Astrocyte of the cerebellum (primary cell): Measurements from ENCODE around the gene GPR89A.

Experiments
- DNase-seq: peaks from one replicate; pipeline ENCODE4 v3.0.0-alpha.2; 2011; ENCODE audit warnings: low read depth
- H3K4me3 ChIP-seq: 2 replicates; pipeline ENCODE4 v1.5.1; 2011; ENCODE audit warnings: mild to moderate bottlenecking, low read depth, low read length, moderate library complexity
- in situ Hi-C: cut with HindIII; loops from 2 replicates; pipeline ENCODE4 v1.10.0; 2017; ENCODE audit warnings: low sequenced_read_pairs
- TF ChIP-seq, protein P1 (sequence below): IDR thresholded peaks from 2 replicates; pipeline ENCODE4 v1.5.1; 2012; ENCODE audit warnings: low read length, low read depth, moderate library complexity, mild to moderate bottlenecking; ENCODE audit errors: missing control alignments

Gene GPR89A

DNA sequence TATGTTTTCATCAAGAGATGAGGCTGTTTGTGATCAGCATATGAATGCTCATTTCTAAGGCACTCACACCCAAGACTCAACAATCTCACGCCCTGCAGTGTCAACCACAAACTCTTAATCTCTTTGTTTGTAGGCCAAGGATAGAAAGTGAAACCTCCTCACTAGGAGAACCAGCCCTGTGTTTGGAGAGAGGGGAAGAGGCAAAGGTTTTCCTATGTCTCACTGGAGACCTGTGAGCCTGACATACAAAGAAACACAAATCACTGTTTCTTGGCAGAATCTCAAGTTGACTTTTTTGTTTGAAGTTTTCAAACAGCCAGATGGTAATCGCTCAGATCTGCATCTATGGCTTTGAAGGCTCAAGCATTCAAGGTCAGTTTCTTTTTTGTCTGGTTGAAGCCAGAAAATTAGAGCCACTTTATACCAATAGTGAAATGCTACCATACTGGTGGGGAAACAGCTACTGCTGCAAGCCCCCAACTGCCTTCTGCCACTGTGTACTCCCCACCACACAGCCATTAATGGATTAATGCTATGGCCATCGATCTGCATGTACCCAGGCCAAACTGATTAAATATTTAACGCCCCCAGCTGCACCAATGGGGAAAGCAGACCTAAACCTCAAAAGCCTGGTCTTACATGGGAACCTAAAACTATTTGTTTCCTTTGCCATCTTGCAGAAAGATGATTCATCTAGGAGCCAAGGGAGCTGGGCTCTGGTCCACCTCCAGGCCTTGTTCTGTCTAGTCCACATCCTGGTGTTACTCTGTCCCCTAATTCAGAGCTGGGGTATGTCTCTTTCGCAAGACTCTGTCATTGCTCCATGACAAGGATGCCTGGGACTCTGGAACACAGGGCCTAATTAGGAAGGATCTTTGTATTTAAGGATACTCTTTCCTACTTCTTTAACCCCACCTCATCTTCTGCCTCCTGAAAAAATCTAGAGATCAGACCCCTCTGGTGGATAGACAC is 83.1 kb downstream of the GPR89A start:
- in situ Hi-C loops, result no loop called here
- peak; percentile 76 for DNase-seq
- H3K4me3 ChIP-seq, result no peak overlapping the region
- TF ChIP-seq, protein P1, sequence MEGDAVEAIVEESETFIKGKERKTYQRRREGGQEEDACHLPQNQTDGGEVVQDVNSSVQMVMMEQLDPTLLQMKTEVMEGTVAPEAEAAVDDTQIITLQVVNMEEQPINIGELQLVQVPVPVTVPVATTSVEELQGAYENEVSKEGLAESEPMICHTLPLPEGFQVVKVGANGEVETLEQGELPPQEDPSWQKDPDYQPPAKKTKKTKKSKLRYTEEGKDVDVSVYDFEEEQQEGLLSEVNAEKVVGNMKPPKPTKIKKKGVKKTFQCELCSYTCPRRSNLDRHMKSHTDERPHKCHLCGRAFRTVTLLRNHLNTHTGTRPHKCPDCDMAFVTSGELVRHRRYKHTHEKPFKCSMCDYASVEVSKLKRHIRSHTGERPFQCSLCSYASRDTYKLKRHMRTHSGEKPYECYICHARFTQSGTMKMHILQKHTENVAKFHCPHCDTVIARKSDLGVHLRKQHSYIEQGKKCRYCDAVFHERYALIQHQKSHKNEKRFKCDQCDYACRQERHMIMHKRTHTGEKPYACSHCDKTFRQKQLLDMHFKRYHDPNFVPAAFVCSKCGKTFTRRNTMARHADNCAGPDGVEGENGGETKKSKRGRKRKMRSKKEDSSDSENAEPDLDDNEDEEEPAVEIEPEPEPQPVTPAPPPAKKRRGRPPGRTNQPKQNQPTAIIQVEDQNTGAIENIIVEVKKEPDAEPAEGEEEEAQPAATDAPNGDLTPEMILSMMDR, result no peak

DNA sequence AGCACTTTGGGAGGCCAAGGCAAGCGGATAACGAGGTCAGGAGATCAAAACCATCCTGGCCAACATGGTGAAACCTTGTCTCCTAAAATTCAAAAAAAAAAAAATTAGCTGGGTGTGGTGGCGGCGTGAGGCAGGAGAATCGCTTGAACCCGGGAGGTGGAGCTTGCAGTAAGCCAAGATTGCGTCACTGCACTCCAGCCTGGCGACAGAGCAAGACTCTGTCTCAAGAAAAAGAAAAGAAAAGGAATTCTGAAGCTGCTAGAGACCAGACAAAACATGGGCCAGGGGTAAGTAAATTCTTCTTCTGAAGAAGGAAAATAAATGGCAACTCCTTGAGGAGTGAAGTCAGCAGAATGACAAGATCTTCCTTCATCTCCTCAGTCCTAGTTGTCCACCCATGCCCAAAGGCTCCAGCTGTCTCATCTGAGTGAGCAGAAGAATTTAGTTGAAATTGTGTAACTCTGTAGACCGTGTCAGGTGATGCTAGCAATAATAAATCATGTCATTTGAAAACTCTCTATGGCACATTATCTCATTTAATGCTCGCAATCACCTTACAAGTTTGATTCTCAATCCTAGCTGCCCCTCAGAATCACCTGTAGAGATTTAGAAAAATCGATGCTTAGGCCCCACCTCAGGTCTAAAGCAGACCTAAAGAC is 85.1 kb downstream of the GPR89A start:
- in situ Hi-C loops, result no loop called here
- TF ChIP-seq, protein P1, result no peak
- H3K4me3 ChIP-seq, result no peak overlapping the region
- no peak for DNase-seq

- TF ChIP-seq, protein P1, result no peak
- in situ Hi-C loops, result no loop called here
- DNase-seq, result no peak
- H3K4me3 ChIP-seq, result no peak overlapping the region
Observed at GRCh38 chr1:145695821-145696629, 88.2 kb downstream of the GPR89A start.

DNA sequence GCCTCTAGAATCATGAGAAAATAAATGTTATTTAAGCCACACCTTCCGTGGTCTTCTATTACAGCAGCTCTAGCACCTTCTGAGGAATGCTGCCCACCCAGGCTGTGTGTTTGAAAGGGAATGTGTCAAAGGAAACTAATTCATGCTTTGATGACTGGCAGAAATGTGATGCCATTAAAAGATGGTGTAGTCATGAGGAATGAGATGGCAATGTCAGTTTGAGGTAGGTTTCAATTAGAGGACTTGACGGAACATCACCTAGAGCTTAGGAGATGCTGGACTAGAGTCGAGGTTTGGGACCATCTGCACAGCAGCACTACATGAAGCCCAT is 88.8 kb downstream of the GPR89A start:
- DNase-seq, result no peak
- no peak overlapping the region for H3K4me3 ChIP-seq
- in situ Hi-C loops, result no loop called here
- TF ChIP-seq, protein P1, result no peak

GRCh38 chr1:145701306-145701862 is 93.6 kb downstream of the GPR89A start:
- no peak for DNase-seq
- no peak overlapping the region for H3K4me3 ChIP-seq
- in situ Hi-C loops, result no loop called here
- TF ChIP-seq, protein P1, result no peak

DNA sequence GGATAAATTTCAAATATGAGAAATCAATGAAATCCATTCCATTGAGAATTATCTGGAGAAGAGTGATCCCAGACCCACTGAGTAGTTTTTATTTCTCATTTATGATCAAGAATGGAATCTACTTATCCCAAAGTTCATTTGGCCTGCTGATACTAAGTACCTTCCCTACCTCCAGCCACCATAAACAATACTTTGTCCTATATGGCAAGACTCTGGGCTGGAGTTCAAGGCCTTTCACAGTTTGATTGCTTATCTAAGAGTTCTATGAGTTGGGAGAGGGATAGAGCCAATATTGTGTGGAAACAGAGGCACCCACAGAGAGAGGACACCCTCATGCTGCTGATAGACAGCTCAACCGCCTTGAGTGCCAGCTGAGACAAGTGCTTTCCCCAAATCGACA is 94.3 kb downstream of the GPR89A start:
- no peak overlapping the region for H3K4me3 ChIP-seq
- DNase-seq, result no peak
- in situ Hi-C loops, result no loop called here
- TF ChIP-seq, protein P1, result no peak
